ENCODE data around the gene DYNLT4.
"Not testable (repeated sequence)": the region's sequence is repeated elsewhere in the genome, so short reads cannot be mapped to it uniquely, and the experiment has no call there.

DNA sequence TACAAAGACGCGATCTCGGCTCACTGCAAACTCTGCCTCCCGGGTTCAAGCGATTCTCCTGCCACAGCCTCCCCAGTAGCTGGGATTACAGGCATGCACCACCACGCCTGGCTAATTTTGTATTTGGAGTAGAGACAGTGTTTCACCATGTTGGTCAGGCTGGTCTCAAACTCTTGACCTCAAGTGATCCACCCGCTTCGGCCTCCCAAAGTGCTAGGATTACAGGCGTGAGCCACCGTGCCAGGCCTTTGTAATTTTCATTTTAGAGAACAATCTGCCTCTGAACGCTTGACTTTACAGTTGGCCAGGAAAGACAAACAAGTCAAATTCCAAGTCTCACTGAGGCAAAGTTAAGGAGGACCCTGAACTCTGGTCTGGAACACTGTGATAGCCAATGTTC, 31.1 kb upstream of the DYNLT4 start:
- TF ChIP-seq TAF1 (IDR thresholded peaks at IDR 0.05; ENCODE audit: low read depth, low read length); POLR2AphosphoS5 (IDR thresholded peaks at IDR 0.05; ENCODE audit: low read depth, low read length); POLR2A (IDR thresholded peaks at IDR 0.05; ENCODE audit: low read depth, low read length); PAX5 (IDR thresholded peaks at IDR 0.05; ENCODE audit: insufficient read depth, low read length, severe bottlenecking): not testable (repeated sequence)
